ENCODE data around the gene TPX2. TPM values are rescaled to one million over a fixed set of nuclear protein-coding genes. Genes with fewer than 3 reads are reported as not detected.

The TPX2 gene
- total RNA-seq, 1 experiment from 2014 or later, result 248 TPM

GRCh38 chr20:31740208-31740607 is 1.1 kb downstream of the TPX2 start:
- intact Hi-C loops (cut with micrococcal nuclease; ENCODE audit: unreplicated experiment) (no loop called here), in situ Hi-C loops (cut with HindIII; ENCODE audit: low pct_unique_long_range_greater_than_20kb, low sequenced_read_pairs) (loop anchor here (10.0 kb wide), 1 partner anchor 345 kb away; no protein-coding TSS in a partner anchor)
- Histone ChIP-seq H3K4me3 (ENCODE audit: low read depth in 2 of 2, low read length in 2 of 2) (peak overlapping the region; percentile 71 to 79), H3K9me3 (ENCODE audit: control insufficient read depth, insufficient read depth, low read depth, low read length) (no peaks in the 10 kb centered on the region), H3K27ac (ENCODE audit: low read length) (peak overlapping the region; percentile 99), H3K36me3 (ENCODE audit: control insufficient read depth, insufficient read depth, low read length) (peaks cover 9% of the 10 kb centered on the region), H3K27me3 (ENCODE audit: control insufficient read depth, insufficient read depth, low read length) (no peaks in the 10 kb centered on the region), H3K4me1 (ENCODE audit: control insufficient read depth, insufficient read depth, low read length) (peaks cover 24% of the 10 kb centered on the region)
- ChIA-PET POLR2A (interaction anchor here (1.3 kb wide), 1 partner anchor 12 kb away, joined by 5 read pairs; no protein-coding TSS in a partner anchor), CTCF (interaction anchor here (1.0 kb wide), 1 partner anchor 16 kb away, joined by 5 read pairs; no protein-coding TSS in a partner anchor)
- BruUV-seq (replicated peaks), result no TSS peak
- ATAC-seq, result no peak
- no peak for DNase-seq (ENCODE audit: low read depth, low spot score)
- TF ChIP-seq CTCF (IDR thresholded peaks at IDR 0.05) (no peak), TCF7L2 (IDR thresholded peaks at IDR 0.05; ENCODE audit: low read depth, low read length) (no peak), REST (IDR thresholded peaks at IDR 0.05; ENCODE audit: insufficient read depth in 1 of 2, low read depth in 2 of 2, low read length in 1 of 2) (no peak), POLR2AphosphoS5 (IDR thresholded peaks at IDR 0.05; ENCODE audit: low read depth, low read length) (no peak)

GRCh38 chr20:31740656-31741323 is 1.7 kb downstream of the TPX2 start:
- no TSS peak for BruUV-seq (replicated peaks)
- Histone ChIP-seq H3K27me3 (ENCODE audit: control insufficient read depth, insufficient read depth, low read length) (no peaks in the 10 kb centered on the region), H3K4me1 (ENCODE audit: control insufficient read depth, insufficient read depth, low read length) (peaks cover 27% of the 10 kb centered on the region), H3K9me3 (ENCODE audit: control insufficient read depth, insufficient read depth, low read depth, low read length) (no peaks in the 10 kb centered on the region), H3K4me3 (ENCODE audit: low read depth in 2 of 2, low read length in 2 of 2) (peak overlapping the region; percentile 71 to 79), H3K36me3 (ENCODE audit: control insufficient read depth, insufficient read depth, low read length) (peaks cover 11% of the 10 kb centered on the region), H3K27ac (ENCODE audit: low read length) (peak overlapping the region; percentile 99)
- DNase-seq (ENCODE audit: low read depth, low spot score) (no peak), ATAC-seq (no peak)
- TF ChIP-seq SIN3A (IDR thresholded peaks at IDR 0.05; ENCODE audit: borderline replicate concordance, insufficient read depth, low read depth, low read length) (no peak), REST (IDR thresholded peaks at IDR 0.05; ENCODE audit: insufficient read depth in 1 of 2, low read depth in 2 of 2, low read length in 1 of 2) (no peak), CTCF (IDR thresholded peaks at IDR 0.05) (no peak), TCF7L2 (IDR thresholded peaks at IDR 0.05; ENCODE audit: low read depth, low read length) (no peak), POLR2AphosphoS5 (IDR thresholded peaks at IDR 0.05; ENCODE audit: low read depth, low read length) (no peak)
- ChIA-PET POLR2A (interaction anchor here (0.6 to 0.8 kb wide), 4 partner anchors 17 to 135 kb away, joined by 3 to 5 read pairs (median 4); no protein-coding TSS in a partner anchor), CTCF (interaction anchor here (1.0 kb wide), 1 partner anchor 17 kb away, joined by 5 read pairs; no protein-coding TSS in a partner anchor)
- intact Hi-C loops (cut with micrococcal nuclease; ENCODE audit: unreplicated experiment) (no loop called here), in situ Hi-C loops (cut with HindIII; ENCODE audit: low pct_unique_long_range_greater_than_20kb, low sequenced_read_pairs) (loop anchor here (10.0 kb wide), 1 partner anchor 344 kb away; no protein-coding TSS in a partner anchor)

Data from Panc1 (cell line).